ES-I3 (cell line): ENCODE data around the gene HNF4A.
A peak's percentile ranks its signal among the peaks of the same experiment; 100 is the strongest.
"Not testable (repeated sequence)": the region's sequence is repeated elsewhere in the genome, so short reads cannot be mapped to it uniquely, and the experiment has no call there.

Experiments
- H3K36me3 ChIP-seq: 2 replicates; pipeline ENCODE4 v1.6.1; 2013; ENCODE audit warnings: mild to moderate bottlenecking, low read length, control low read depth, moderate library complexity; ENCODE audit not compliant: insufficient read depth
- H3K4me1 ChIP-seq: 2 replicates; pipeline ENCODE4 v1.6.1; 2013; ENCODE audit warnings: mild to moderate bottlenecking, control low read depth, low read length; ENCODE audit not compliant: insufficient read depth
- H3K9ac ChIP-seq: 2 replicates; pipeline ENCODE4 v1.6.1; 2013; ENCODE audit warnings: low read depth, mild to moderate bottlenecking, low read length, moderate library complexity
- H3K9me3 ChIP-seq: 2 replicates; pipeline ENCODE4 v1.6.1; 2013; ENCODE audit warnings: mild to moderate bottlenecking, low read length, moderate library complexity; ENCODE audit not compliant: control insufficient read depth, insufficient read depth

Gene HNF4A

DNA sequence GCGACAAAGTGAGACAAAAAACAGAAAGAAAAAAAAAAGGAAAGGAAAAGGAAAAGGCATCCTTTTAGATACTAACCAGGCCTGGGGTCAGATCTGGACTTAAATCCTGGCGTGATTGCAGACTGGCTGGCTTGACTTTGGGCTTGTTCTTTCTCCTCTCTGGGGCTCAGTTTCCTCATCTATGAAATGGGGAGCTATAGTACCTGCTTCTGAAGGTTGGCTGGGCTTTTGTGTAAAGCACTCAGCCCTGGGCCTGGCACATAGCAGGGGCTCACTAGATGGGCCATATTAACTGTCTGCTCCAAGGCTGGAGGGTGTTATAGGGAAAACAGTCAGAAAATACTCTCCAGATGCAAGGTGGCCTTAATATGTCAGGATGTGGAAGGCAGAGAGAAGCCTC lies 19.8 kb upstream of the HNF4A start:
- Histone ChIP-seq H3K4me1 (peaks cover 8% of the 10 kb centered on the region), H3K9me3 (no peaks in the 10 kb centered on the region), H3K9ac (0 out of 2 replicates have a peak overlapping the region, but pooled peaks have one; percentile 20), H3K36me3 (no peaks in the 10 kb centered on the region)

DNA sequence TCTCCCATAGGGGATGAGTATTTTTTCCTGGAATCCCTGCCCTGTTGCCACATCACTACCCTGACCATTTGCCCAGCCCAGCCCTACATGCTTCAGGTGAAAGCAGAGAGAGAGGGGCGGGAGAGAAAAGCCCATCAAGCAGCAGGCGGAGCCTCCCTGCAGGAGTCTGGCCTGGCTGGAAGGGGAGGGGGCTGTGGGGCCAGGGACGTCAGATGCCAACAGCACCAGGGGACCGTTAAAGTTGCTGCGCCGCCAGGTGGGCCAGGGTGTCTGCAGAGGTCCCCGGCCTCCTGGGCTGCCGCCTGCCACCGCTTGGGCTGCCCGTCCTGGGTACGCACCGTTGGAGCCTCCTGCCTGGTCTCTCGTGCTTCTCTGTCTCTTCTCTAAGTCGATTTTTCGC lies 19.4 kb upstream of the HNF4A start:
- peak overlapping the region; percentile 20 for H3K9ac ChIP-seq
- peaks cover 8% of the 10 kb centered on the region for H3K4me1 ChIP-seq
- H3K36me3 ChIP-seq = no peaks in the 10 kb centered on the region
- H3K9me3 ChIP-seq = no peaks in the 10 kb centered on the region

DNA sequence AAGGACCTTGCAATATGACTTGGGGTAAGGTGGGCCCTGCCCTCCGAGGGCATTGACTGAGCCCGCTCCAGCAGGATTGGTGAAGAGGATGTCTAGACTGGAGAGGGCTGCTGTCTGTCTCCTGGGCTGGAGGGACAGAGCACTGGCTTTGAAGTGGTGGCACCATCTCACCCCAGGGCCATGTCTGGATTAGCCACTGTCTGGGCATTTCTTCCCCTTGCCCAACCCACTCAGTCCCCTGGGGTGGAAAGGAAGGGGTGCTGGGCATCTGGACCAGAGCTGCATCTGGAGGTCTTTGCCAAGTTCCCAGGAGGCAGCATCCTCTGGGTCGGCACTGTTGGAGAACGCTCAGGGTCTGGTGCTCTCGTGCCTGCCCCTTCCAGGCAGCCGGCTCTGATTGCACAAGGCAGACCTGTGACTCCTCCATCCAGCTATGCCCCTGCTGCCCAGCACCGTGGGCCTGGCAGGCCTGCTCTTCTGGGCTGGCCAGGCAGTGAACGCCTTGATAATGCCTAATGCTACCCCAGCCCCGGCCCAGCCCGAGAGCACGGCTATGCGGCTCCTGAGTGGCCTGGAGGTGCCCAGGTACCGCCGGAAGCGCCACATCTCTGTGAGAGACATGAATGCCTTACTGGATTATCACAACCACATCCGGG lies 18.6 kb upstream of the HNF4A start, which contains the start of gene R3HDML:
TSS of gene R3HDML (plus strand) at position 319 of the 656 bp plus-strand sequence. CDS start at position 434, 115 bp downstream.
- Histone ChIP-seq H3K9me3 (no peaks in the 10 kb centered on the region), H3K9ac (peak within 1 kb of the TSS; percentile 20)

DNA sequence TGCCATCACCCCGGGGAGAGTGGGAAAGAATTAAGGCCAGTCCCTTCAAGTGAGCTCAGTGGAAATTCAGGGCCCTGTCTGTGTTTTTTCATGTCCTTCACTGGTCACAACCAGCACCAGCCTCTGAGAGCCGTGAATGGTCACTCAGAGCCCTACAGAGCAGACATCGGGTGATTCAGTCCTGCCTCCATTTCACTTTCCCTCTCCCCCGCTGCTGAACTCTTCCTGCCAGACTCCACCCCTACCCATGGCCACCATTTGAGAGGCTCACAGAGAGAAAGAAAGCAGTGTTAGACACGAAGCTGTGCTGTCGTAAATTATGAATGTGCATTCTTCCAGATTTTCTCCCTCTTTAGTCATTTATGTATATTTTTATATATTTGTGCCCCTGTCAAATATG lies 13.3 kb upstream of the HNF4A start:
- H3K9me3 ChIP-seq = no peaks in the 10 kb centered on the region
- H3K9ac ChIP-seq = no peak overlapping the region
- H3K36me3 ChIP-seq = no peaks in the 10 kb centered on the region
- H3K4me1 ChIP-seq = no peaks in the 10 kb centered on the region; the same call in 1 of the 2 replicates

More for the DNA sequence above, 18.6 kb upstream of the HNF4A start, which contains the start of gene R3HDML:
- Histone ChIP-seq H3K36me3 (no peaks in the 10 kb centered on the region), H3K4me1 (peaks cover 8% of the 10 kb centered on the region)

DNA sequence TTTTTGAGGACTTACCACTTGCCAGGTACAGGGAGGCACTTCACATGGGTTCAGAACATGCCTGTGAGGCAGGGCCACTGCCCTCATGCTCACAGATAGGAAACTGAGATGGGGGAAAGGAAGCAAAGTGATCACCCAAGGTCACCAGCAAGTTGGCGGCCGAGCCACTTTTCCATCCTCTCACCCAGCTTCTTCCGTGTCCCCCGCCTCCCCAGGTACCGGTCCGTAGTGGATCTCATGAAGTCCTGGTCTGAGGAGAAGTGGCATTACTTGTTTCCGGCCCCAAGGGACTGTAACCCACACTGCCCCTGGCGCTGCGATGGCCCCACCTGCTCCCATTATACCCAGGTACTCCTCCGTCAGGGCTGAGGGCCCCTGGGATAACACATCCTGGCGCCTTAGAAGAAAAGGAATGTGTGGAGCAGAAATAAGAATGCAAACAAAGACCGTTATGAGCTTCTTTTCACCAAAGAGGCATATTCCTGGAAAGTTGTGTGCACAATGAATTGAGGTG lies 12.3 kb upstream of the HNF4A start:
- Histone ChIP-seq H3K36me3 (no peaks in the 10 kb centered on the region), H3K9ac (no peak overlapping the region), H3K9me3 (no peaks in the 10 kb centered on the region), H3K4me1 (no peaks in the 10 kb centered on the region; the same call in 1 of the 2 replicates)

DNA sequence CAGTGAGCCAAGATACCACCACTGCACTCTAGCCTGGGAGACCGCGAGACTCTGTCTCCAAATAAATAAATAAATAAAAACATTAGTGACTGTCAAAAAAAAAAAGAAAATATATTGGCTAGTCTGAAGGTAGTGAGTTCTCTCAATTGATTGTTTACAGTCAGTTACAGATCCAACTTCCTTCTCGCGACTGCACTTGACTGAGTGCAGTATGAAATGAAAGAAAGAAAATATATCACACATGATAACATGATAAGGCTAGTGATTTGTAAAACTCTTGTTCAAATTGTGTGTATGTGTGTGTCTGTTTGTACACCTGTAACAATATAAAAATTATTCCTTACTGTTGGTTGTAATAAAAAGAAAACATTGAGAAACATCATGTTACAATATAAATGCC lies 10.8 kb upstream of the HNF4A start:
- Histone ChIP-seq H3K4me1 (no peaks in the 10 kb centered on the region; the same call in 1 of the 2 replicates), H3K36me3 (no peaks in the 10 kb centered on the region), H3K9ac (no peak overlapping the region), H3K9me3 (no peaks in the 10 kb centered on the region)

DNA sequence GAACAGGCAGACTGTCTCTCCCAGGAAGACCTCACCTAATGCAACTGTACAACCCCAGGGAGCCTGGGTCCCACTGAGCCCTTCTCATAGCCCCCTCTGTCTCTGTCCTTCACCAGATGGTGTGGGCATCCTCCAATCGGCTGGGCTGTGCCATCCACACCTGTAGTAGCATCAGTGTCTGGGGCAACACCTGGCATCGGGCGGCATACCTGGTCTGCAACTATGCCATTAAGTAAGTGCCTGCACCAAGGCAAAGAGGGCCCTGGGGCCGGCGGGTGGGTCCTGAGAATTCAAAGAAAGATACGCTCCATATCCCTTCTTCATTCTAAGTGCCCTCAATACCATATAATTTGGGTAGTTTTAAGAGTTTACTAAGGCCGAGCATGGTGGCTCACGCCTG lies 10.4 kb upstream of the HNF4A start:
- H3K4me1 ChIP-seq = no peaks in the 10 kb centered on the region; the same call in 1 of the 2 replicates
- H3K36me3 ChIP-seq = no peaks in the 10 kb centered on the region
- no peak overlapping the region for H3K9ac ChIP-seq
- H3K9me3 ChIP-seq = no peaks in the 10 kb centered on the region

DNA sequence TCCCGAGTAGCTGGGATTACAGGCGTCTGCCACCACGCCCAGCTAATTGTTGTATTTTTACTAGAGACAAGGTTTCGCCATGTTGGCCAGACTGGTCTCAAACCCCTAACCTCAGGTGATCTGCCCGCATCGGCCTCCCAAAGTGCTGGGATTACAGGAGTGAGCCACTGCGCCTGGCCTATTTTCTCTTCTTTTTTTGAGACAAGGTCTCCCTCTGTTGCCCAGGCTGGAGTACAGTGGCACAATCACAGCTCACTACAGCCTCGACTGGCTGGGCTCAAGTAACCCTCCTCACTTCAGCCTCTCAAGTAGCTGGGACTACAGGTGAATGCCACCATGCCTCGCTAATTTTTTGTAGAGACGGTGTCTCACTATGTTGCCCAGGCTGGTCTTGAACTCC lies 9.6 kb upstream of the HNF4A start:
- H3K36me3 ChIP-seq, H3K9ac ChIP-seq, H3K4me1 ChIP-seq: not testable (repeated sequence)

DNA sequence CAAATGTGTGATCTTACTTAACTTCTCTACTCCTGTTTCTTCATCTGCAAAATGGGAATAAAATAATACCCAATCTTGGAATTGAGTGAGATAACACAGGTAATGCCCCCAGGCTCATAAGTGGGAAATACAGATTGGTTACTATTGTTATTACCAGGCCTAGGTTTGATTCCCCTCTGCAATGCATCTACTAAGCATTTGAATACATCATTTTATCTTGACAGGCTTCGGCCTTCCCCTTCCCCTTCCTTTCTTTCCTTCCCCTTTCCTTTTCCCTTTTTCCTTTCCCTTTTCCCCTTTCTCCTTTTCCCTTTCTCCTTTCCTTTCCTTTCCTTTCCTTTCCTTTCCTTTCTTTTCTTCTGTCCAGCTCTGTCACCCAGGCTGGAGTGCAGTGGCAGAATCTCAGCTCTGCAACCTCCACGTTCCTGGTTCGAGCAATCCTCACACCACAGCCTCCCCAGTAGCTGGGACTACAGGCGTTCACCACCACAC lies 7.3 kb upstream of the HNF4A start:
- no peaks in the 10 kb centered on the region for H3K9me3 ChIP-seq
- no peaks in the 10 kb centered on the region for H3K36me3 ChIP-seq
- no peak overlapping the region for H3K9ac ChIP-seq
- H3K4me1 ChIP-seq = peaks cover 4% of the 10 kb centered on the region; the same call in 1 of the 2 replicates

More for the DNA sequence above, 9.6 kb upstream of the HNF4A start:
- not testable (repeated sequence) for H3K9me3 ChIP-seq

DNA sequence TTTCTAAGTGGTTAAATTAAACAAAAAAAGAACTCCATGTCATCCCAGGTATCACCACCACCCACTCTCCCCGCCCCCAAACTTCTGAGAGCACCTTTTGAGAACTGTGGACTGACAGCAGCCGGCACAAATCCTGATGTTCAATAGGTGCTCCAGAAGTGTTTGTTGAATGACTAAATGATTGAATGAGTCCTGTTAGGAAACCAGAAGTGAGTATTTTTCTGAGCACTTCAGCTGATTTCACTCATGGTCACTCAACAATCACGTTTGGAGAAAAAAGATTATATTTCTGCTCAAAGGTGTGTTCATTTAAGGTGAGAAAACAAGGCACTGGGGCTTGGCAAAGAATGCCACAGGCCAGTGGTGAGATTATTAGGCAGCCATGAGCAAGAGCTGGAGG lies 6.2 kb upstream of the HNF4A start:
- Histone ChIP-seq H3K4me1 (peaks cover 4% of the 10 kb centered on the region; the same call in 1 of the 2 replicates), H3K9me3 (no peaks in the 10 kb centered on the region), H3K9ac (no peak overlapping the region), H3K36me3 (no peaks in the 10 kb centered on the region)

DNA sequence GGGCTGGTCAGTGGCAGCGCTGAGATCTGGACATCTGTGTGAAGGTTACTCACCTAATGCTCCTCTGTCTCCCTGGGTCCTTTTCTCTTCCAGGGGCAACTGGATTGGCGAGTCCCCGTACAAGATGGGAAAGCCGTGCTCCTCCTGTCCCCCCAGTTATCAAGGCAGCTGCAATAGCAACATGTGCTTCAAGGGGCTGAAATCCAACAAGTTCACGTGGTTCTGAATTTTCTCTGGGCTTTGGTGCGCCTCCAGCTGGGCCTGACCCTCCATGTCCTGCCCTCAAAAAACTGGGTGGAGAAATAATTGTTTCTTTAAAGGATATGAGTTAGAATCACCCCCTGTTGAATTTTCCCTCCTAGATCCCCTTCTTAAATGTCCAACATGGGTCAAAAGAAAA lies 4.9 kb upstream of the HNF4A start:
- H3K9me3 ChIP-seq = no peaks in the 10 kb centered on the region
- H3K36me3 ChIP-seq = no peaks in the 10 kb centered on the region
- H3K9ac ChIP-seq = no peak overlapping the region
- H3K4me1 ChIP-seq = peaks cover 4% of the 10 kb centered on the region; the same call in 1 of the 2 replicates

DNA sequence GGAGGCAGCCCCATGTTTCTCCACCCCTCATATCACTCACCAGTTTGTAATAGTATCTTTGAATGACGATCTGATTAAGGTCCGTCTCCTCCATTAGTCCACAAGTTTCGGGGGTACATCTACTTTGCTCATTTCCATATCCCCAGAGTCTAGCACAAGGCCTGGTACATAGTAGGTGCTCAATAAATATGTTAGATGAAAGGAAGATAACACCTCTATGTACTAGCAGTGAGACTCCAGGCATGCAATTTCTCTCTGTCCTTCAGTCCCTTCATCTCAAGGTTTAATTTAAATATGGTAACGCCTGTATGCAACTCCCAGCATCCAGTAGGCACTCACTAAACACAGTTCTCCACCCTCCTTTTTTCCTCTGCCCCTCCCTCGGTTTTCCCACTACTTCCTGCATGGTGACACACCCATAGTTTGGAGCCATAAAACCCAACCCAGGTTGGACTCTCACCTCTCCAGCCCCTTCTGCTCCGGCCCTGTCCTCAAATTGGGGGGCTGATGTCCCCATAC lies 461 bp upstream of the HNF4A start:
- no peaks in the 10 kb centered on the region for H3K9me3 ChIP-seq

DNA sequence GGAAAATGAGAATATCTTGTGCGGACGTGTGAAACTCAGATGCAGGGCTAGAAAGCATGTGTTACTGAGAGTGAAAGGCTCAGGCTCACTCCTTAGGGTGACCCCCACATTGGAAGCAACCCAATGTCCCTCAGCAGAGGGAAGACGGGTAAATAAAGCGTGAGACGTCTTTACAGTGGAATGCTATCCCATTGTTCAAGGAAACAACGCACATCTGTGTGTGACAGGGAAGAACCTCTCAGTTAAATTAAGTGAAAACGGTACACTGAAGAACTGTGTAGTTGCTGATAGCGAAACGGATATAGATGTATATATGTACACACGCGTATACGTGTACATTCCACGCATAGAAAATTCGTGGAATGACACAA lies 839 bp downstream of the HNF4A start:
- no peaks in the 10 kb centered on the region for H3K36me3 ChIP-seq
- H3K9ac ChIP-seq = no peak overlapping the region
- peaks cover 4% of the 10 kb centered on the region; the same call in 1 of the 2 replicates for H3K4me1 ChIP-seq
- H3K9me3 ChIP-seq = no peaks in the 10 kb centered on the region

More for the DNA sequence above, 461 bp upstream of the HNF4A start:
- Histone ChIP-seq H3K36me3 (no peaks in the 10 kb centered on the region), H3K4me1 (peaks cover 4% of the 10 kb centered on the region; the same call in 1 of the 2 replicates), H3K9ac (no peak overlapping the region)

DNA sequence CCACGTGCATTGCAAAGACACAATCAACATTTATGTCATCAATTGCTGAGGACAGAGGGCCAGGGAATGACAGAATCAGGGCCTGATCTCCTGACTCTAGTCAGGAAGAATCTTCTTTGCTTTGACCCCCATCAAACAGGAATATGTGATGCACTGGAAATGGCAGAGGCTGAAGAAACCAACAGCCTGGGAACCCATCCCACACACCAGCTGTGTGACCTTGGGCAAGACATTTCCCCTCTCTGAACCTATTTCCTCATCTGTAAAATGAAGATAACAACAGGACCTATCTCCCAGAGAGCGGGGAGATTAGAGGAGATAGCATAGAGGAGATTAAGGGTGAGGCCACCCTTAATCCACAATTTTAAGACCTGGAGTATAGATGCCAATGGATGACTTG lies 1.5 kb downstream of the HNF4A start:
- Histone ChIP-seq H3K36me3 (no peaks in the 10 kb centered on the region), H3K9me3 (no peaks in the 10 kb centered on the region), H3K9ac (no peak overlapping the region), H3K4me1 (peaks cover 4% of the 10 kb centered on the region; the same call in 1 of the 2 replicates)
